HEK293 (cell line): Measurements from ENCODE around the gene NFIX.

Source experiments
- EGR2 ChIP-seq: fragments of 450-650 bp; formaldehyde crosslinking; IDR thresholded peaks from 2 replicates; pipeline ENCODE4 v1.5.1; 2016; ENCODE audit warnings: low read depth, missing biosample characterization, missing genetic modification characterization
- MEIS1 ChIP-seq: sonication (generic); formaldehyde crosslinking; IDR thresholded peaks from 2 replicates; pipeline ENCODE4 v1.8.1; 2022; ENCODE audit warnings: missing genetic modification reagents, mild to moderate bottlenecking, borderline replicate concordance
- OSR2 ChIP-seq: fragments of 450-650 bp; formaldehyde crosslinking; IDR thresholded peaks from 2 replicates; pipeline ENCODE4 v1.5.1; 2016; ENCODE audit warnings: missing biosample characterization, missing genetic modification characterization
- OVOL3 ChIP-seq: fragments of 450-650 bp; formaldehyde crosslinking; IDR thresholded peaks from 2 replicates; pipeline ENCODE4 v1.5.1; 2016; ENCODE audit warnings: missing biosample characterization, missing genetic modification characterization
- PRDM1 ChIP-seq: fragments of 450-650 bp; formaldehyde crosslinking; IDR thresholded peaks from 2 replicates; pipeline ENCODE4; 2016; ENCODE audit warnings: missing biosample characterization, missing genetic modification characterization
- REPIN1 ChIP-seq: fragments of 450-650 bp; formaldehyde crosslinking; IDR thresholded peaks from 2 replicates; pipeline ENCODE4 v1.5.1; 2017; ENCODE audit warnings: missing biosample characterization, missing genetic modification characterization, low read depth
- SP7 ChIP-seq: fragments of 450-650 bp; formaldehyde crosslinking; IDR thresholded peaks from 2 replicates; pipeline ENCODE4 v1.5.1; 2016; ENCODE audit warnings: missing biosample characterization, missing genetic modification characterization
- WT1 ChIP-seq: fragments of 450-650 bp; formaldehyde crosslinking; IDR thresholded peaks from 2 replicates; pipeline ENCODE4 v1.5.1; 2016; ENCODE audit warnings: missing biosample characterization, missing genetic modification characterization
- YY1 ChIP-seq: fragments of 450-650 bp; formaldehyde crosslinking; IDR thresholded peaks from 2 replicates; pipeline ENCODE4 v1.5.1; 2018; ENCODE audit warnings: missing biosample characterization, missing genetic modification characterization
- ZFHX2 ChIP-seq: fragments of 450-650 bp; formaldehyde crosslinking; conservative IDR thresholded peaks from 2 replicates; pipeline ENCODE4 v1.5.1; 2016; ENCODE audit warnings: missing biosample characterization, missing genetic modification characterization
- ZFP41 ChIP-seq: fragments of 450-650 bp; formaldehyde crosslinking; IDR thresholded peaks from 2 replicates; pipeline ENCODE4 v1.5.1; 2016; ENCODE audit warnings: missing biosample characterization, missing genetic modification characterization, borderline replicate concordance
- ZNF138 ChIP-seq: fragments of 450-650 bp; formaldehyde crosslinking; IDR thresholded peaks from 2 replicates; pipeline ENCODE4 v1.5.1; 2016; ENCODE audit warnings: missing biosample characterization, missing genetic modification characterization, borderline replicate concordance
- ZNF140 ChIP-seq: fragments of 450-650 bp; formaldehyde crosslinking; IDR thresholded peaks from 2 replicates; pipeline ENCODE4 v1.5.1; 2016; ENCODE audit warnings: missing biosample characterization, missing genetic modification characterization
- ZNF335 ChIP-seq: fragments of 450-650 bp; formaldehyde crosslinking; conservative IDR thresholded peaks from 2 replicates; pipeline ENCODE4 v1.5.1; 2016; ENCODE audit warnings: missing biosample characterization, missing genetic modification characterization
- ZNF350 ChIP-seq: fragments of 450-650 bp; formaldehyde crosslinking; IDR thresholded peaks from 2 replicates; pipeline ENCODE4 v1.5.0; 2017; ENCODE audit warnings: missing biosample characterization, mild to moderate bottlenecking, missing genetic modification characterization
- ZNF391 ChIP-seq: fragments of 450-650 bp; formaldehyde crosslinking; IDR thresholded peaks from 2 replicates; pipeline ENCODE4 v1.5.1; 2016; ENCODE audit warnings: low read depth, missing biosample characterization, missing genetic modification characterization, borderline replicate concordance
- ZNF514 ChIP-seq: fragments of 450-650 bp; formaldehyde crosslinking; IDR thresholded peaks from 2 replicates; pipeline ENCODE4 v1.5.1; 2016; ENCODE audit warnings: missing biosample characterization, missing genetic modification characterization
- ZNF518A ChIP-seq: fragments of 450-650 bp; formaldehyde crosslinking; conservative IDR thresholded peaks from 2 replicates; pipeline ENCODE4 v1.5.1; 2016; ENCODE audit warnings: low read depth, missing biosample characterization, missing genetic modification characterization
- ZNF549 ChIP-seq: fragments of 450-650 bp; IDR thresholded peaks from 2 replicates; pipeline ENCODE4 v1.5.1; 2018; ENCODE audit warnings: missing biosample characterization, missing genetic modification characterization, mild to moderate bottlenecking, inconsistent platforms, moderate library complexity
- ZNF558 ChIP-seq: fragments of 450-650 bp; formaldehyde crosslinking; IDR thresholded peaks from 2 replicates; pipeline ENCODE4 v1.5.1; 2016; ENCODE audit warnings: missing biosample characterization, missing genetic modification characterization
- ZNF560 ChIP-seq: fragments of 450-650 bp; formaldehyde crosslinking; IDR thresholded peaks from 2 replicates; pipeline ENCODE4 v1.5.1; 2017; ENCODE audit warnings: missing biosample characterization, missing genetic modification characterization, borderline replicate concordance
- ZNF571 ChIP-seq: fragments of 450-650 bp; formaldehyde crosslinking; IDR thresholded peaks from 2 replicates; pipeline ENCODE4 v1.5.0; 2017; ENCODE audit warnings: missing biosample characterization, missing genetic modification characterization
- ZNF600 ChIP-seq: fragments of 450-650 bp; formaldehyde crosslinking; IDR thresholded peaks from 2 replicates; pipeline ENCODE4 v1.5.1; 2016; ENCODE audit warnings: missing biosample characterization, missing genetic modification characterization
- ZNF623 ChIP-seq: fragments of 450-650 bp; formaldehyde crosslinking; IDR thresholded peaks from 2 replicates; pipeline ENCODE4 v1.5.1; 2016; ENCODE audit warnings: missing biosample characterization, missing genetic modification characterization
- ZNF654 ChIP-seq: fragments of 450-650 bp; formaldehyde crosslinking; IDR thresholded peaks from 2 replicates; pipeline ENCODE4 v1.5.1; 2016; ENCODE audit warnings: low read depth, missing biosample characterization, missing genetic modification characterization
- ZNF660 ChIP-seq: fragments of 450-650 bp; IDR thresholded peaks from 2 replicates; pipeline ENCODE4 v1.5.1; 2018; ENCODE audit warnings: missing biosample characterization, mild to moderate bottlenecking, missing genetic modification characterization
- ZNF701 ChIP-seq: fragments of 450-650 bp; formaldehyde crosslinking; IDR thresholded peaks from 2 replicates; pipeline ENCODE4 v1.5.1; 2016; ENCODE audit warnings: missing biosample characterization, missing genetic modification characterization
- ZNF707 ChIP-seq: fragments of 450-650 bp; formaldehyde crosslinking; IDR thresholded peaks from 2 replicates; pipeline ENCODE4 v1.5.1; 2016; ENCODE audit warnings: missing biosample characterization, missing genetic modification characterization
- ZNF747 ChIP-seq: fragments of 450-650 bp; formaldehyde crosslinking; IDR thresholded peaks from 2 replicates; pipeline ENCODE4 v1.5.1; 2016; ENCODE audit warnings: missing biosample characterization, missing genetic modification characterization
- ZSCAN23 ChIP-seq: fragments of 450-650 bp; formaldehyde crosslinking; IDR thresholded peaks from 2 replicates; pipeline ENCODE4 v1.5.1; 2016; ENCODE audit warnings: missing biosample characterization, missing genetic modification characterization
- TF ChIP-seq, protein P1 (sequence below): fragments of 450-650 bp; formaldehyde crosslinking; IDR thresholded peaks from 2 replicates; pipeline ENCODE4 v1.5.1; 2016; ENCODE audit warnings: missing biosample characterization, missing genetic modification characterization
- TF ChIP-seq, protein P2 (sequence below): fragments of 450-650 bp; formaldehyde crosslinking; IDR thresholded peaks from 2 replicates; pipeline ENCODE4 v1.5.1; 2016; ENCODE audit warnings: missing biosample characterization, missing genetic modification characterization
- TF ChIP-seq, protein P3 (sequence below): fragments of 450-650 bp; formaldehyde crosslinking; IDR thresholded peaks from 2 replicates; pipeline ENCODE4 v1.5.1; 2016; ENCODE audit warnings: missing biosample characterization, missing genetic modification characterization

Gene NFIX

DNA sequence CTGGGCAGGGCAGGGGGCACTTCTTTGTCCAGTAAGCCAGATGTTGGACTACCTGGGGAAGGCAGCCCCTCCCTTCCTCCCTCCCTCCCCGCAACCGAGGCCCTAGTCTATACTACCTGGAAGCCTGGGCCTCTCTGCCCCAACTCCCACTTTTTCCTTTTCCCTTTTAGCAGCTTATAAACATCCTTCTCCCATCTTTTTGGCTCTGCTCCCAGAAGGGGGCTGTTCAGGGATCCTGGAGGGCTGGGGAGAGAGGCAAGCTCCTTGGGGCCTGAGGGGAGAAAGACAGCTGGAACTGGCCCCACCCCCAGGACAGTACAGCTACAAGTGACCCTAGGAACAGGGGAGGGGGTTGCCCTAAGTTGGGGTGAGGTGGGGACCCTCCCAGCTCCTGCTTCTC lies 62.5 kb downstream of the NFIX start (continued):
- no peak for TF ChIP-seq ZSCAN23 (tag by site-specific recombination)
- TF ChIP-seq ZNF391: no peak
- TF ChIP-seq, protein P1, sequence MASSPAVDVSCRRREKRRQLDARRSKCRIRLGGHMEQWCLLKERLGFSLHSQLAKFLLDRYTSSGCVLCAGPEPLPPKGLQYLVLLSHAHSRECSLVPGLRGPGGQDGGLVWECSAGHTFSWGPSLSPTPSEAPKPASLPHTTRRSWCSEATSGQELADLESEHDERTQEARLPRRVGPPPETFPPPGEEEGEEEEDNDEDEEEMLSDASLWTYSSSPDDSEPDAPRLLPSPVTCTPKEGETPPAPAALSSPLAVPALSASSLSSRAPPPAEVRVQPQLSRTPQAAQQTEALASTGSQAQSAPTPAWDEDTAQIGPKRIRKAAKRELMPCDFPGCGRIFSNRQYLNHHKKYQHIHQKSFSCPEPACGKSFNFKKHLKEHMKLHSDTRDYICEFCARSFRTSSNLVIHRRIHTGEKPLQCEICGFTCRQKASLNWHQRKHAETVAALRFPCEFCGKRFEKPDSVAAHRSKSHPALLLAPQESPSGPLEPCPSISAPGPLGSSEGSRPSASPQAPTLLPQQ (tag by site-specific recombination): no peak
- TF ChIP-seq, protein P2, sequence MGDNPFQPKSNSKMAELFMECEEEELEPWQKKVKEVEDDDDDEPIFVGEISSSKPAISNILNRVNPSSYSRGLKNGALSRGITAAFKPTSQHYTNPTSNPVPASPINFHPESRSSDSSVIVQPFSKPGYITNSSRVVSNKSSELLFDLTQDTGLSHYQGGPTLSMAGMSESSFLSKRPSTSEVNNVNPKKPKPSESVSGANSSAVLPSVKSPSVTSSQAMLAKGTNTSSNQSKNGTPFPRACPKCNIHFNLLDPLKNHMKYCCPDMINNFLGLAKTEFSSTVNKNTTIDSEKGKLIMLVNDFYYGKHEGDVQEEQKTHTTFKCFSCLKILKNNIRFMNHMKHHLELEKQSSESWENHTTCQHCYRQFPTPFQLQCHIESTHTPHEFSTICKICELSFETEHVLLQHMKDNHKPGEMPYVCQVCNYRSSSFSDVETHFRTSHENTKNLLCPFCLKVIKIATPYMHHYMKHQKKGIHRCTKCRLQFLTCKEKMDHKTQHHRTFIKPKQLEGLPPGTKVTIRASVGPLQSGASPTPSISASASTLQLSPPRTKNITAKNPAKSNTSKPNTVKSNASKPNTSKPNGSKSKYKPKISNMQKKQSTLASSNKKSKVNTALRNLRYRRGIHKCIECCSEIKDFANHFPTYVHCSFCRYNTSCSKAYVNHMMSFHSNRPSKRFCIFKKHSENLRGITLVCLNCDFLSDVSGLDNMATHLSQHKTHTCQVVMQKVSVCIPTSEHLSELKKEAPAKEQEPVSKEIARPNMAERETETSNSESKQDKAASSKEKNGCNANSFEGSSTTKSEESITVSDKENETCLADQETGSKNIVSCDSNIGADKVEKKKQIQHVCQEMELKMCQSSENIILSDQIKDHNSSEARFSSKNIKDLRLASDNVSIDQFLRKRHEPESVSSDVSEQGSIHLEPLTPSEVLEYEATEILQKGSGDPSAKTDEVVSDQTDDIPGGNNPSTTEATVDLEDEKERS (tag by site-specific recombination): no peak
- no peak for TF ChIP-seq WT1 (tag by site-specific recombination)
- TF ChIP-seq ZNF350 (tag by site-specific recombination): no peak
- TF ChIP-seq SP7 (tag by site-specific recombination): no peak
- TF ChIP-seq PRDM1 (tag by site-specific recombination): peak; percentile 63
- no peak for TF ChIP-seq ZFP41
- TF ChIP-seq ZNF600 (tag by site-specific recombination): no peak
- TF ChIP-seq ZNF138 (tag by site-specific recombination): no peak
- TF ChIP-seq YY1 (tag by site-specific recombination): no peak
- no peak for TF ChIP-seq EGR2 (tag by site-specific recombination)
- TF ChIP-seq, protein P3, sequence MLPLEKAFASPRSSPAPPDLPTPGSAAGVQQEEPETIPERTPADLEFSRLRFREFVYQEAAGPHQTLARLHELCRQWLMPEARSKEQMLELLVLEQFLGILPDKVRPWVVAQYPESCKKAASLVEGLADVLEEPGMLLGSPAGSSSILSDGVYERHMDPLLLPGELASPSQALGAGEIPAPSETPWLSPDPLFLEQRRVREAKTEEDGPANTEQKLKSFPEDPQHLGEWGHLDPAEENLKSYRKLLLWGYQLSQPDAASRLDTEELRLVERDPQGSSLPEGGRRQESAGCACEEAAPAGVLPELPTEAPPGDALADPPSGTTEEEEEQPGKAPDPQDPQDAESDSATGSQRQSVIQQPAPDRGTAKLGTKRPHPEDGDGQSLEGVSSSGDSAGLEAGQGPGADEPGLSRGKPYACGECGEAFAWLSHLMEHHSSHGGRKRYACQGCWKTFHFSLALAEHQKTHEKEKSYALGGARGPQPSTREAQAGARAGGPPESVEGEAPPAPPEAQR (tag by site-specific recombination): no peak
- no peak for TF ChIP-seq ZNF701 (tag by site-specific recombination)
- TF ChIP-seq OVOL3 (tag by site-specific recombination): no peak
- TF ChIP-seq ZNF623: no peak
- TF ChIP-seq ZFHX2 (tag by site-specific recombination): 0 out of 2 replicates have a peak, but pooled peaks have one; percentile 6
- TF ChIP-seq MEIS1 (CRISPR knock-in tag): no peak
- no peak for TF ChIP-seq OSR2 (tag by site-specific recombination)
- no peak for TF ChIP-seq ZNF549 (tag by site-specific recombination)
- no peak for TF ChIP-seq ZNF747 (tag by site-specific recombination)
- no peak for TF ChIP-seq ZNF514 (tag by site-specific recombination)
- TF ChIP-seq ZNF571 (tag by site-specific recombination): no peak
- no peak for TF ChIP-seq ZNF560 (tag by site-specific recombination)
- no peak for TF ChIP-seq ZNF654 (tag by site-specific recombination)
- no peak for TF ChIP-seq ZNF140 (tag by site-specific recombination)
- no peak for TF ChIP-seq REPIN1 (tag by site-specific recombination)
- no peak for TF ChIP-seq ZNF660 (tag by site-specific recombination)
- no peak for TF ChIP-seq ZNF335 (tag by site-specific recombination)
- no peak for TF ChIP-seq ZNF707 (tag by site-specific recombination)
- TF ChIP-seq ZNF558: no peak
- no peak for TF ChIP-seq ZNF518A (tag by site-specific recombination)
